ENCODE results near the gene ARSG.

DNA sequence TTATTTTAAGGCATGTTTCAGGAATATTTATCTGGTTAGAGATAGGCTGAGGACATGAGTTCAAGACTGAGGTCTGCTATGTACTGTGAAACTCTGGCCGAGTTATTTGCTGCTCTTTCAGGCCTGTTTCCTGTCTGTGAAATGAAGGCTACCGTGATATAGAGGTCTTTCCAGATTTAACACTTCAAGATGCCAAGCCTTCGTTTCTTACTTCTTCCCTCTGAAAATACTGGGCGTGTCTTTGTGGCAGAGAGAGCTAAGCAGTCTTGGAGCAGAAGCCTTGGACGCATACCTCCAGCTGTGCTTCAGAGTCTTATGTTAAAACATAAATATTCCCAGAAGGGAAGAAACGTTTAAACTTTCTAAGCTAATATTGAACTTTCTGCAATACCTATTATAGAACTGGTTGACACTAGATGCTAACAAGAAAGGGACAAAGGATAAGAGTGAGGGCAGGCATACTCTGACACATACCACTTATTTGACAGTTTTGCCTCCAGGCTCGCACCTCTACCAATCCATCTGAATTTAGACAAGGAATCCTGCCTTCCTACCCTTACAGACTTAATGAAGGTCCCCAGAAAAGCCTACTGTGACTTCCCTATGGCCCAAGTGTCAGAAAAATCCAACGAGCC lies 148.5 kb downstream of the ARSG start:
- TF ChIP-seq POLR2A (IDR thresholded peaks at IDR 0.05): no peak
- TF ChIP-seq, protein P1, sequence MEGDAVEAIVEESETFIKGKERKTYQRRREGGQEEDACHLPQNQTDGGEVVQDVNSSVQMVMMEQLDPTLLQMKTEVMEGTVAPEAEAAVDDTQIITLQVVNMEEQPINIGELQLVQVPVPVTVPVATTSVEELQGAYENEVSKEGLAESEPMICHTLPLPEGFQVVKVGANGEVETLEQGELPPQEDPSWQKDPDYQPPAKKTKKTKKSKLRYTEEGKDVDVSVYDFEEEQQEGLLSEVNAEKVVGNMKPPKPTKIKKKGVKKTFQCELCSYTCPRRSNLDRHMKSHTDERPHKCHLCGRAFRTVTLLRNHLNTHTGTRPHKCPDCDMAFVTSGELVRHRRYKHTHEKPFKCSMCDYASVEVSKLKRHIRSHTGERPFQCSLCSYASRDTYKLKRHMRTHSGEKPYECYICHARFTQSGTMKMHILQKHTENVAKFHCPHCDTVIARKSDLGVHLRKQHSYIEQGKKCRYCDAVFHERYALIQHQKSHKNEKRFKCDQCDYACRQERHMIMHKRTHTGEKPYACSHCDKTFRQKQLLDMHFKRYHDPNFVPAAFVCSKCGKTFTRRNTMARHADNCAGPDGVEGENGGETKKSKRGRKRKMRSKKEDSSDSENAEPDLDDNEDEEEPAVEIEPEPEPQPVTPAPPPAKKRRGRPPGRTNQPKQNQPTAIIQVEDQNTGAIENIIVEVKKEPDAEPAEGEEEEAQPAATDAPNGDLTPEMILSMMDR (IDR thresholded peaks at IDR 0.05): no peak

Data from gastroesophageal sphincter (tissue), 3 donors.